GM23248 (cell line): ENCODE results near the gene NUP214. TPM values are rescaled to one million over a fixed set of nuclear protein-coding genes. Genes with fewer than 3 reads are reported as not detected.
A peak's percentile ranks its signal among the peaks of the same experiment; 100 is the strongest.

ENCODE experiments used
- DNase-seq: peaks from one replicate; pipeline ENCODE4 v3.0.0-alpha.2; 2015
- H2AFZ ChIP-seq: fragments of 200-600 bp; sonication (generic); 2 replicates; pipeline ENCODE4 v1.6.1; 2016; ENCODE audit warnings: antibody characterized with exemption
- H3F3A ChIP-seq: fragments of 200-600 bp; sonication (generic); 2 replicates; pipeline ENCODE4 v1.6.1; 2016; ENCODE audit warnings: mild to moderate bottlenecking, antibody characterized with exemption, mixed run types; ENCODE audit not compliant: insufficient read depth
- H3K27ac ChIP-seq: fragments of 200-600 bp; sonication (generic); 2 replicates; pipeline ENCODE4 v1.5.1; 2016; ENCODE audit warnings: mild to moderate bottlenecking
- H3K27me3 ChIP-seq: fragments of 200-600 bp; sonication (generic); replicated peaks from 2 replicates; pipeline ENCODE4 v1.6.1; 2016; ENCODE audit warnings: mild to moderate bottlenecking; ENCODE audit not compliant: insufficient read depth
- H3K36me3 ChIP-seq: fragments of 200-600 bp; sonication (generic); 2 replicates; pipeline ENCODE4 v1.6.1; 2016; ENCODE audit warnings: low read depth, mild to moderate bottlenecking
- H3K4me1 ChIP-seq: fragments of 200-600 bp; sonication (generic); 2 replicates; pipeline ENCODE4 v1.6.1; 2016; ENCODE audit warnings: mild to moderate bottlenecking; ENCODE audit not compliant: insufficient read depth
- H3K4me2 ChIP-seq: fragments of 200-600 bp; sonication (generic); one replicate; pipeline ENCODE4 v1.6.1; 2016; ENCODE audit warnings: mild to moderate bottlenecking; ENCODE audit not compliant: unreplicated experiment
- H3K4me3 ChIP-seq: fragments of 200-600 bp; sonication (generic); 2 replicates; pipeline ENCODE4 v1.5.1; 2016; ENCODE audit warnings: mild to moderate bottlenecking
- H3K79me2 ChIP-seq: fragments of 200-600 bp; sonication (generic); 2 replicates; pipeline ENCODE4 v1.6.1; 2016; ENCODE audit warnings: mild to moderate bottlenecking; ENCODE audit not compliant: insufficient read depth
- H3K9ac ChIP-seq: fragments of 200-600 bp; sonication (generic); 2 replicates; pipeline ENCODE4 v1.6.1; 2016; ENCODE audit warnings: mild to moderate bottlenecking
- H3K9me2 ChIP-seq: fragments of 200-600 bp; sonication (generic); 2 replicates; pipeline ENCODE4 v1.6.1; 2016; ENCODE audit warnings: mixed run types, mild to moderate bottlenecking, moderate library complexity; ENCODE audit not compliant: insufficient read depth
- H3K9me3 ChIP-seq: fragments of 200-600 bp; sonication (generic); one replicate; pipeline ENCODE4 v1.6.1; 2017; ENCODE audit warnings: low read depth
- H4K20me1 ChIP-seq: fragments of 200-600 bp; sonication (generic); 2 replicates; pipeline ENCODE4 v1.6.0; 2016; ENCODE audit not compliant: insufficient read depth
- EZH2 ChIP-seq: fragments of 200-600 bp; sonication (generic); IDR thresholded peaks from 2 replicates; pipeline ENCODE4 v1.6.1; 2018; ENCODE audit warnings: antibody characterized with exemption, mild to moderate bottlenecking; ENCODE audit not compliant: insufficient read depth, poor library complexity, severe bottlenecking
- EZH2phosphoT487 ChIP-seq: fragments of 200-600 bp; sonication (generic); IDR thresholded peaks from 2 replicates; pipeline ENCODE4 v1.6.1; 2018; ENCODE audit warnings: antibody characterized with exemption, moderate library complexity, mild to moderate bottlenecking, low read depth; ENCODE audit not compliant: insufficient read depth
- WGBS, 2 experiments: methylation state at CpG; one replicate each; pipeline ENCODE4 v1.1.6; 2015 to 2017; ENCODE audit warnings: low lambda C conversion rate in 2 of 2, low coverage in 1 of 2; ENCODE audit errors: missing lambda C conversion rate in 2 of 2; 5-methylcytosine and 5-hydroxymethylcytosine counted together
- in situ Hi-C: fragments of 300-500 bp; cut with MboI; formaldehyde crosslinking; loops from 2 replicates; pipeline ENCODE4 v1.15.0; 2020
- polyA plus RNA-seq: library from polyadenylated mRNA; unstranded; fragments of >200 nt; fragmentation: Nextera tagmentation; extraction: Ambion mirVana; gene quantifications from 2 replicates; pipeline ENCODE4 v1.2.1, GENCODE V29; 2016
- total RNA-seq: library from RNA; depleted of rRNA; stranded (reverse); fragments of >200 nt; shearing (Covaris generic); gene quantifications from 2 replicates; pipeline ENCODE4 v1.2.3, GENCODE V29; 2014

The NUP214 gene
- total and polyA plus RNA-seq, 2 experiments from 2014 or later, result 13.1 to 14.3 TPM

GRCh38 chr9:131274674-131275331 lies 149.4 kb downstream of the NUP214 start:
- no peak overlapping the region for H3K4me2 ChIP-seq
- in situ Hi-C loops, result no loop called here
- H3K4me1 ChIP-seq, result no peaks in the 10 kb centered on the region
- H2AFZ ChIP-seq, result no peak overlapping the region
- no peak for TF ChIP-seq EZH2
- DNase-seq, result no peak
- H3F3A ChIP-seq, result no peaks in the 10 kb centered on the region
- WGBS, 2 experiments, result 91 to 94% methylated on average over 17 to 18 of the region's 18 CpGs
- no peaks in the 10 kb centered on the region for H3K9me3 ChIP-seq
- no peaks in the 10 kb centered on the region for H3K27me3 ChIP-seq
- no peak overlapping the region for H3K9ac ChIP-seq
- no peak overlapping the region for H3K27ac ChIP-seq
- H4K20me1 ChIP-seq, result no peaks in the 10 kb centered on the region
- no peak overlapping the region for H3K4me3 ChIP-seq
- no peaks in the 10 kb centered on the region for H3K79me2 ChIP-seq
- no peaks in the 10 kb centered on the region for H3K36me3 ChIP-seq
- no peaks in the 10 kb centered on the region for H3K9me2 ChIP-seq

GRCh38 chr9:131275332-131276093 lies 150.1 kb downstream of the NUP214 start:
- H3K36me3 ChIP-seq, result no peaks in the 10 kb centered on the region
- DNase-seq, result no peak
- no peaks in the 10 kb centered on the region for H3K4me1 ChIP-seq
- 0 out of 2 replicates have a peak, but pooled peaks cover under 1% of the 10 kb centered on the region for H3K27me3 ChIP-seq
- H2AFZ ChIP-seq, result peak overlapping the region; percentile 62; the same call in 1 of the 2 replicates
- no peaks in the 10 kb centered on the region for H3F3A ChIP-seq
- no peaks in the 10 kb centered on the region for H3K9me3 ChIP-seq
- H3K9me2 ChIP-seq, result no peaks in the 10 kb centered on the region
- in situ Hi-C loops, result no loop called here
- H3K9ac ChIP-seq, result no peak overlapping the region
- TF ChIP-seq EZH2phosphoT487, result no peak
- no peak for TF ChIP-seq EZH2
- WGBS, 2 experiments, result 93 to 94% methylated on average over 25 to 29 of the region's 29 CpGs
- H4K20me1 ChIP-seq, result no peaks in the 10 kb centered on the region
- H3K4me3 ChIP-seq, result no peak overlapping the region
- no peaks in the 10 kb centered on the region for H3K79me2 ChIP-seq
- no peak overlapping the region for H3K27ac ChIP-seq
- H3K4me2 ChIP-seq, result no peak overlapping the region

GRCh38 chr9:131276094-131276888 lies 150.9 kb downstream of the NUP214 start, which contains the start of gene FAM78A:
Gene FAM78A, minus strand, starts transcription at chr9:131276510. Its CDS starts 331 bp downstream, at chr9:131276179.
- H3K4me2 ChIP-seq, result peak within 1 kb of the TSS; percentile 78
- no peaks in the 10 kb centered on the region for H3F3A ChIP-seq
- H4K20me1 ChIP-seq, result no peaks in the 10 kb centered on the region
- peak within 1 kb of the TSS; percentile 91 for H2AFZ ChIP-seq
- TF ChIP-seq EZH2phosphoT487, result no peak
- no peak for TF ChIP-seq EZH2
- in situ Hi-C loops, result no loop called here
- 14 to 20% methylated on average over 44 to 70 of the region's 76 CpGs for WGBS, 2 experiments
- H3K4me3 ChIP-seq, result peak within 1 kb of the TSS; percentile 81
- peaks cover 8% of the 10 kb centered on the region; the same call in 1 of the 2 replicates for H3K27me3 ChIP-seq
- H3K9me3 ChIP-seq, result no peaks in the 10 kb centered on the region
- no peak within 1 kb of the TSS for H3K27ac ChIP-seq
- H3K4me1 ChIP-seq, result no peaks in the 10 kb centered on the region
- H3K9me2 ChIP-seq, result no peaks in the 10 kb centered on the region
- no peaks in the 10 kb centered on the region for H3K79me2 ChIP-seq
- no peak within 1 kb of the TSS for H3K9ac ChIP-seq
- DNase-seq, result peak; percentile 42
- no peaks in the 10 kb centered on the region for H3K36me3 ChIP-seq

- Histone ChIP-seq H3K27me3 (peaks cover 14% of the 10 kb centered on the region; the same call in 1 of the 2 replicates), H3K36me3 (no peaks in the 10 kb centered on the region), H3K9ac (no peak overlapping the region), H3K79me2 (no peaks in the 10 kb centered on the region), H3K27ac (no peak overlapping the region), H3K9me2 (no peaks in the 10 kb centered on the region), H3F3A (no peaks in the 10 kb centered on the region), H4K20me1 (no peaks in the 10 kb centered on the region), H3K4me1 (no peaks in the 10 kb centered on the region), H3K4me3 (peak overlapping the region; percentile 81; the same call in 1 of the 2 replicates), H3K9me3 (no peaks in the 10 kb centered on the region), H3K4me2 (peak overlapping the region; percentile 78), H2AFZ (peak overlapping the region; percentile 91; the same call in 1 of the 2 replicates)
- TF ChIP-seq EZH2phosphoT487, result no peak
- TF ChIP-seq EZH2, result no peak
- WGBS, 2 experiments, result 3 to 6% methylated on average over 15 to 17 of the region's 60 CpGs
- DNase-seq, result peak; percentile 32
- in situ Hi-C loops, result no loop called here
These were observed 151.5 kb downstream of the NUP214 start for GRCh38 chr9:131276891-131277286.
